NCI-H524 (cell line): ENCODE measurements around the gene CAMP.
"Not testable (repeated sequence)": the region's sequence is repeated elsewhere in the genome, so short reads cannot be mapped to it uniquely, and the experiment has no call there.

Experiments
- DNase-seq, 2 experiments: peaks; one replicate each; lab custom pipeline; 2025; lab: John Stamatoyannopoulos, UW

CAMP gene

DNA sequence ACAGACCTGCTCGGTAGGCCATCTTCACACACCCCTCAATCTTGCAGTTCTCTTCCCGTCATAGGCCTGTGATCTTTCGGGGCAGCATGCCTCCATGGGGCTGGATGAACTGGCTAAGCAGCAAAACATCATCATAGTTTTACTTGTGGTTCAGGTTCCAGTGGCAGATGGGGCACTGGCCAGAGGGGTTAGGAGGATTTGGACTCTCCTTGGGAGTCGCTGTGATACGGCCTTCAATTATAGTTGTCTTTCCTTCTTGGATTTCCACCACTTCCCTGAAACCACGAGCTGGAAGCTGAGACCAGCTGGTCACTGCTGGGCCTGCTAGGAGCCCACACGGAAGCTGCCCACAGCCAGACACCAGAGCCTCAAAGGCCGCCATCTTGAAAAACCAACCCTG, 33.3 kb downstream of the CAMP start:
- no peak for DNase-seq

- DNase-seq: no peak
Measured at GRCh38 chr3:48258530-48258929, 35.2 kb downstream of the CAMP start.

GRCh38 chr3:48267782-48268181, 44.5 kb downstream of the CAMP start:
- no peak for DNase-seq

GRCh38 chr3:48268381-48268935, 45.2 kb downstream of the CAMP start:
- DNase-seq: no peak

DNA sequence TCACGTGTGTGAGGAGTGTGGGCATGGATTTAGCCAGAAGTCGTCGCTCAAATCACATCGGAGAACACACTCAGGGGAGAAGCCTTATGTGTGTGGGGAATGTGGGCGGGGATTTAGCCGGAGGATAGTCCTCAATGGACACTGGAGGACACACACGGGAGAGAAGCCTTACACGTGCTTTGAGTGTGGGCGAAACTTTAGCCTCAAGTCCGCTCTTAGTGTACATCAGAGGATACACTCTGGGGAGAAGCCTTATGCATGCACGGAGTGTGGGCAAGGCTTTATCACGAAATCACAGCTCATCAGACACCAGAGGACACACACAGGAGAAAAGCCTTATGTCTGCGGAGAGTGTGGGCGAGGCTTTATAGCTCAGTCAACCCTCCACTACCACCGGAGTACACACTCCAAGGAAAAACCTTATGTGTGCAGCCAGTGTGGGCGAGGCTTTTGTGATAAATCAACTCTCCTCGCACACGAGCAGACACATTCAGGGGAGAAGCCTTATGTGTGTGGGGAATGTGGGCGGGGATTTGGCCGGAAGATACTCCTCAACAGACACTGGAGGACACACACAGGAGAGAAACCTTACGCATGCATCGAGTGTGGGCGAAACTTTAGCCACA, 45.8 kb downstream of the CAMP start:
- DNase-seq: no peak

DNA sequence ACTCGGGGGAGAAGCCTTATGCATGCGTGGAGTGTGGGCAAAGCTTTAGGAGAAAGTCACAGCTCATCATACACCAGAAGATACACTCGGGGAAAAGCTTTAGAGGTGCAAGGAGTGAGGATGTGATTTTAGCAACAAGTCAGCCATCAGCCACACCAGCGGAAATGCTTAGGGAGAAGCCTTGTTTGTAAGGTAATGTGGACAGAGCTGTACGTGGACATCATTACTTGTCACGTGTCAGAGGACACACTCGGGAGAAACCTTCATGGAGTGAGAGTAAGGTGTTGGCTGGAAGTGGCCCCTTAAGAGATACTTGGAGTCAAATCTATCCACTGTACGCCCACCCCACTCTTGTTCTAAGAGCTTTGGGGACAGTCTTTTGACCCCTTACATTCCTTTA, 46.3 kb downstream of the CAMP start:
- DNase-seq: no peak

DNA sequence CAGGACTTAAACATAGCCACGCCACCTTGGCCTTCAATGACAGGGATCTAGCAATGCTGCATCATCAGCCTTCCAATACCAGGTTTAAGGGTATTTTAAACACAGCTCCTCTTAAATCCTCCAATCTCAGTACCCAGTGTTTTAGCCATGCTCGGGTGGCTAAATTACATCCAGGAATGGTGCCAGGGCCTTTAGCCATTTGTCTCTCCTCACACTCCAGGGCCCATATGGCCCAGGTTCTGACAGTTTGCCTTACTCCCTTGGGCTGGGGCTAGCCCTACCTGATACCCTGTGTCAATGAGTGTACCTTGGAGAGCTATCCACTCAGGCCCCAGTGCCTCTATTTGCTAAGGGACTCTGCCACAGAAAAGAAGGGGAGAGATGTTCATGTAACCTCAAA, 47.0 kb downstream of the CAMP start:
- DNase-seq: no peak

DNA sequence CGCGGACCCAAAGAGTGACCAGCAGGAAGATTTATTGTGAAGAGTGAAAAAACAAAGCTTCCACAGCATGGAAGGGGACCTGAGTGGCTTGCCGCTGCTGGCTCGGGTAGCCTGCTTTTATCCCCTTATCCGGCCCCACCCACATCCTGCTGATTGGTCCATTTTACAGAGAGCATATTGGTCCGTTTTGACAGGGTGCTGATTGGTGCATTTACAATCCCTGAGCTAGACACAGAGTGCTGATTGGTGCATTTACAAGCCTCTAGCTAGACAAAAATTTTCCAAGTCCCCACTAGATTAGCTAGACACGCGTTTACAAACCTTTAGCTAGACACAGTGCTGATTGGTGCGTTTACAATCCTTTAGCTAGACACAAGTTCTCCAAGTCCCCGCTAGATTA, 47.9 kb downstream of the CAMP start:
- not testable (repeated sequence) for DNase-seq

- no peak for DNase-seq
Measured at GRCh38 chr3:48271763-48272498, 48.6 kb downstream of the CAMP start.

DNA sequence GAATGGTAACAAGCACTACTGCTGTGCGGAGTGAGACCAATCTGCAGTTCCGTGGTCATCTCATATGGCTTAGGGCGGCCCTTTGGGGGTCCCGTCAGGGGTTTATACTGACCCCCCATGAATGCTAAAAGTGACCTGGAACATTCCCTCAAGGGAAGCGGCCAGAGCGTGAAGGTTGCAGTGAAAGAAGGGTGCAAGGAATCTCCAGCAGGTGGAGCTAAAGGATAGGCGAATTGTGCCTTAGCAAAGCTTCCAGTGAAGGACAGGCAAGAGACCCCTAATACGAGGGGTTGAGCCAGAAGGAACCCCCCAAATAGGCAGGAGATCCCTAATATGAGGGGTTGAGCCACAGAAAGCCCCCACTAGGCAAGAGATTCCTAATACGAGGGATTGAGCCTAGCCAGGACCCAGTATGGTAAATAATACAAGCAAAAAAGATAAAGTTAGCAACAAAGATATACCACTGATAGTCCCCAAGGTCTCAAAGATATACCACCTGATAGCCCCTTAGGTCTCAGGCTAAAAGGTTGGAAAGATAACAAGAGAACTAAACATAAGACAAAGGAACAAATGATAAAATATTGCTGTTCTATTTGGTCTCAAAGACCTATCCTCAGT, 50.4 kb downstream of the CAMP start:
- DNase-seq: peak; percentile 19 to 51

DNA sequence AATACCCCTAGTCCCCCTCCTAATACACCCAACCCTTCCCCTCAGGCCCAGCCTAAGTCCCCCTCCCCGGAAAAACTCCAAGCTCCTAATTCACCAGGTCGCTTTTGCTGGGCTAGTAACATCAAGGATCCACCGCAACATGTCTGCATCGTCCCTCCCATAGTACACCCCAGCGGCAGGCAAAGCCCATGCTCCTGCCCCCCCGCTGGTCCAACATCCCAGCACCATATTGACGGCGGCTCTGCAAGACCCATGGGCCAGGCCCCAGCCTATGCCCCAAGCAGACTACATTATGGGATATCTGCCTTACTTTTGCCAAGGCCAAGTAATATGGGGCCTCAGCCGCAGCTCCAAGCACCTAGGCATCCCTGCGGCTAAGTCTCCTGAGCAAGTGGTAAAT, 51.2 kb downstream of the CAMP start:
- DNase-seq: no peak
